SK-N-SH treated with all-trans-retinoic acid at 6 μM for 48 hours (cell line): ENCODE measurements around the gene TRIM66.

Source experiments
- ESRRG ChIP-seq: fragments of 250-450 bp; sonication (Bioruptor Pico); IDR thresholded peaks from 2 replicates; pipeline ENCODE4 v1.6.1; 2021; ENCODE audit warnings: mild to moderate bottlenecking
- GLIS3 ChIP-seq: fragments of 250-450 bp; sonication (Bioruptor Pico); IDR thresholded peaks from 2 replicates; pipeline ENCODE4 v1.5.0; 2020; ENCODE audit warnings: mild to moderate bottlenecking, moderate library complexity
- PATZ1 ChIP-seq: fragments of 250-450 bp; sonication (Bioruptor Pico); IDR thresholded peaks from 2 replicates; pipeline ENCODE4 v1.8.0; 2020; ENCODE audit warnings: mild to moderate bottlenecking, moderate library complexity, borderline replicate concordance
- SNAI2 ChIP-seq: fragments of 250-450 bp; sonication (Bioruptor Pico); IDR thresholded peaks from 2 replicates; pipeline ENCODE4 v1.5.0; 2020; ENCODE audit warnings: mild to moderate bottlenecking, moderate library complexity
- TCF4 ChIP-seq: fragments of 250-450 bp; sonication (Bioruptor Pico); IDR thresholded peaks from 2 replicates; pipeline ENCODE4 v1.8.0; 2021; ENCODE audit warnings: mild to moderate bottlenecking, moderate library complexity, borderline replicate concordance
- TF ChIP-seq, protein P1 (sequence below): fragments of 250-450 bp; sonication (Bioruptor Pico); IDR thresholded peaks from 2 replicates; pipeline ENCODE4 v1.5.0; 2020; ENCODE audit warnings: mild to moderate bottlenecking, moderate library complexity

GRCh38 chr11:8715501-8715900 is 33.0 kb upstream of the TRIM66 start:
- no peak for TF ChIP-seq TCF4
- TF ChIP-seq SNAI2 (CRISPR knock-in tag) = no peak
- TF ChIP-seq PATZ1 = no peak
- no peak for TF ChIP-seq GLIS3 (CRISPR knock-in tag)
- TF ChIP-seq, protein P1, sequence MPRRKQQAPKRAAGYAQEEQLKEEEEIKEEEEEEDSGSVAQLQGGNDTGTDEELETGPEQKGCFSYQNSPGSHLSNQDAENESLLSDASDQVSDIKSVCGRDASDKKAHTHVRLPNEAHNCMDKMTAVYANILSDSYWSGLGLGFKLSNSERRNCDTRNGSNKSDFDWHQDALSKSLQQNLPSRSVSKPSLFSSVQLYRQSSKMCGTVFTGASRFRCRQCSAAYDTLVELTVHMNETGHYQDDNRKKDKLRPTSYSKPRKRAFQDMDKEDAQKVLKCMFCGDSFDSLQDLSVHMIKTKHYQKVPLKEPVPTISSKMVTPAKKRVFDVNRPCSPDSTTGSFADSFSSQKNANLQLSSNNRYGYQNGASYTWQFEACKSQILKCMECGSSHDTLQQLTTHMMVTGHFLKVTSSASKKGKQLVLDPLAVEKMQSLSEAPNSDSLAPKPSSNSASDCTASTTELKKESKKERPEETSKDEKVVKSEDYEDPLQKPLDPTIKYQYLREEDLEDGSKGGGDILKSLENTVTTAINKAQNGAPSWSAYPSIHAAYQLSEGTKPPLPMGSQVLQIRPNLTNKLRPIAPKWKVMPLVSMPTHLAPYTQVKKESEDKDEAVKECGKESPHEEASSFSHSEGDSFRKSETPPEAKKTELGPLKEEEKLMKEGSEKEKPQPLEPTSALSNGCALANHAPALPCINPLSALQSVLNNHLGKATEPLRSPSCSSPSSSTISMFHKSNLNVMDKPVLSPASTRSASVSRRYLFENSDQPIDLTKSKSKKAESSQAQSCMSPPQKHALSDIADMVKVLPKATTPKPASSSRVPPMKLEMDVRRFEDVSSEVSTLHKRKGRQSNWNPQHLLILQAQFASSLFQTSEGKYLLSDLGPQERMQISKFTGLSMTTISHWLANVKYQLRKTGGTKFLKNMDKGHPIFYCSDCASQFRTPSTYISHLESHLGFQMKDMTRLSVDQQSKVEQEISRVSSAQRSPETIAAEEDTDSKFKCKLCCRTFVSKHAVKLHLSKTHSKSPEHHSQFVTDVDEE (CRISPR knock-in tag) = no peak
- TF ChIP-seq ESRRG (CRISPR knock-in tag) = no peak
